Ammon's horn (tissue), 1 donor: Measurements from ENCODE around the gene PIGC.
"Not testable (repeated sequence)": the region's sequence is repeated elsewhere in the genome, so short reads cannot be mapped to it uniquely, and the experiment has no call there.

Experiments used
- DNase-seq: peaks from one replicate; pipeline ENCODE4 v3.0.0-alpha.2; 2016; ENCODE audit warnings: low spot score

PIGC gene

GRCh38 chr1:172466795-172467407, 23.0 kb upstream of the PIGC start:
- DNase-seq: no peak

GRCh38 chr1:172465617-172466016, 21.7 kb upstream of the PIGC start:
- DNase-seq: no peak

GRCh38 chr1:172460887-172461315, 17.0 kb upstream of the PIGC start:
- DNase-seq: no peak

- DNase-seq: no peak
These were observed 16.3 kb upstream of the PIGC start for GRCh38 chr1:172460177-172460576.

GRCh38 chr1:172457479-172458130, 13.7 kb upstream of the PIGC start:
- DNase-seq: no peak

GRCh38 chr1:172456344-172456769, 12.5 kb upstream of the PIGC start:
- no peak for DNase-seq

- no peak for DNase-seq
These were observed 11.6 kb upstream of the PIGC start for GRCh38 chr1:172455451-172455850.

- no peak for DNase-seq
These were observed 9.7 kb upstream of the PIGC start for GRCh38 chr1:172453607-172454006.

- no peak for DNase-seq
These were observed 9.3 kb upstream of the PIGC start for GRCh38 chr1:172453153-172453545.

GRCh38 chr1:172452536-172453152, 8.8 kb upstream of the PIGC start:
- no peak for DNase-seq

- no peak for DNase-seq
These were observed 7.2 kb upstream of the PIGC start for GRCh38 chr1:172451002-172451443.

- no peak for DNase-seq
These were observed 6.6 kb upstream of the PIGC start for GRCh38 chr1:172450524-172450885.

GRCh38 chr1:172449585-172450523, 6.0 kb upstream of the PIGC start:
- DNase-seq: peak; percentile 56

GRCh38 chr1:172448995-172449584, 5.2 kb upstream of the PIGC start:
- DNase-seq: no peak

GRCh38 chr1:172447641-172448040, 3.8 kb upstream of the PIGC start:
- DNase-seq: no peak

- DNase-seq: no peak
These were observed 2.7 kb upstream of the PIGC start for GRCh38 chr1:172446547-172446946.

- DNase-seq: no peak
These were observed 865 bp downstream of the PIGC start for GRCh38 chr1:172442843-172443565.

GRCh38 chr1:172442404-172442803, 1.5 kb downstream of the PIGC start:
- DNase-seq: no peak

- DNase-seq: not testable (repeated sequence)
These were observed 6.7 kb downstream of the PIGC start for GRCh38 chr1:172437183-172437582.

GRCh38 chr1:172431721-172432192, 12.1 kb downstream of the PIGC start:
- no peak for DNase-seq

- no peak for DNase-seq
These were observed 12.7 kb downstream of the PIGC start for GRCh38 chr1:172431204-172431603.
